Tibial artery (tissue), 4 donors: ENCODE measurements around the gene GLA.

ENCODE experiments used
- DNase-seq, 2 donors: peaks; one replicate each; pipeline ENCODE4 v3.0.0-alpha.2; 2019
- H3K27ac ChIP-seq, 2 donors: fragments of 200-600 bp; sonication (generic) in 1 of 2; 1 replicate in 1 of 2; 2 replicates in 1 of 2; pipeline ENCODE4 v1.5.1; 2018 to 2019; ENCODE audit warnings: mild to moderate bottlenecking in 1 of 2
- H3K27me3 ChIP-seq, 2 donors: fragments of 200-600 bp; sonication (generic) in 1 of 2; one replicate each; pipeline versions ENCODE4 v1.5.1 to v1.6.0; 2016 to 2019
- H3K36me3 ChIP-seq, 3 donors: fragments of 200-600 bp; sonication (generic) in 2 of 3; one replicate each; pipeline ENCODE4 v1.5.1; 2016 to 2019; ENCODE audit warnings: mild to moderate bottlenecking in 2 of 3
- H3K4me1 ChIP-seq, 4 donors: fragments of 200-600 bp; sonication (generic) in 2 of 4; 1 replicate in 3 of 4; 2 replicates in 1 of 4; pipeline ENCODE4 v1.5.1; 2016 to 2019
- H3K4me3 ChIP-seq, 2 donors: fragments of 200-600 bp; sonication (generic) in 1 of 2; 1 replicate in 1 of 2; 2 replicates in 1 of 2; pipeline ENCODE4 v1.5.1; 2018 to 2019; ENCODE audit warnings: mild to moderate bottlenecking in 2 of 2
- H3K9me3 ChIP-seq, 3 donors: fragments of 200-600 bp; sonication (generic) in 1 of 3; one replicate each; pipeline ENCODE4 v1.5.1; 2016 to 2019
- intact Hi-C: fragments of 100-400 bp; cut with DNase I; formaldehyde crosslinking; loops from one replicate; pipeline ENCODE4 v1.15.0; 2023; ENCODE audit warnings: low total_unique reads
- TF ChIP-seq, protein P1 (sequence below), 2 experiments: fragments of 200-600 bp in 1 of 2; fragments of 450-650 bp in 1 of 2; IDR thresholded peaks; one replicate each; pipeline ENCODE4 v1.5.1; 2017 to 2019; ENCODE audit warnings: antibody characterized with exemption in 2 of 2, mild to moderate bottlenecking in 1 of 2, moderate library complexity in 1 of 2

Gene GLA

GRCh38 chrX:101390664-101391525 is 16.8 kb downstream of the GLA start, which contains the start of gene RPL36A:
Gene RPL36A (plus strand): TSS chrX:101391011. CDS start chrX:101391044, 33 bp downstream.
- Histone ChIP-seq H3K27ac (peak within 1 kb of the TSS; percentile 72 to 79), H3K36me3 (no peaks in the 10 kb centered on the region), H3K4me3 (peak within 1 kb of the TSS; percentile 53 to 56), H3K27me3 (no peaks in the 10 kb centered on the region), H3K4me1 (peaks cover 0 to 5% (median 0%) of the 10 kb centered on the region in 4 donors), H3K9me3 (no peaks in the 10 kb centered on the region)
- DNase-seq: peak; percentile 87 to 89
- intact Hi-C loops: no loop called here
- TF ChIP-seq, protein P1, sequence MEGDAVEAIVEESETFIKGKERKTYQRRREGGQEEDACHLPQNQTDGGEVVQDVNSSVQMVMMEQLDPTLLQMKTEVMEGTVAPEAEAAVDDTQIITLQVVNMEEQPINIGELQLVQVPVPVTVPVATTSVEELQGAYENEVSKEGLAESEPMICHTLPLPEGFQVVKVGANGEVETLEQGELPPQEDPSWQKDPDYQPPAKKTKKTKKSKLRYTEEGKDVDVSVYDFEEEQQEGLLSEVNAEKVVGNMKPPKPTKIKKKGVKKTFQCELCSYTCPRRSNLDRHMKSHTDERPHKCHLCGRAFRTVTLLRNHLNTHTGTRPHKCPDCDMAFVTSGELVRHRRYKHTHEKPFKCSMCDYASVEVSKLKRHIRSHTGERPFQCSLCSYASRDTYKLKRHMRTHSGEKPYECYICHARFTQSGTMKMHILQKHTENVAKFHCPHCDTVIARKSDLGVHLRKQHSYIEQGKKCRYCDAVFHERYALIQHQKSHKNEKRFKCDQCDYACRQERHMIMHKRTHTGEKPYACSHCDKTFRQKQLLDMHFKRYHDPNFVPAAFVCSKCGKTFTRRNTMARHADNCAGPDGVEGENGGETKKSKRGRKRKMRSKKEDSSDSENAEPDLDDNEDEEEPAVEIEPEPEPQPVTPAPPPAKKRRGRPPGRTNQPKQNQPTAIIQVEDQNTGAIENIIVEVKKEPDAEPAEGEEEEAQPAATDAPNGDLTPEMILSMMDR (IDR thresholded peaks at IDR 0.05): peak; percentile 48 to 70

DNA sequence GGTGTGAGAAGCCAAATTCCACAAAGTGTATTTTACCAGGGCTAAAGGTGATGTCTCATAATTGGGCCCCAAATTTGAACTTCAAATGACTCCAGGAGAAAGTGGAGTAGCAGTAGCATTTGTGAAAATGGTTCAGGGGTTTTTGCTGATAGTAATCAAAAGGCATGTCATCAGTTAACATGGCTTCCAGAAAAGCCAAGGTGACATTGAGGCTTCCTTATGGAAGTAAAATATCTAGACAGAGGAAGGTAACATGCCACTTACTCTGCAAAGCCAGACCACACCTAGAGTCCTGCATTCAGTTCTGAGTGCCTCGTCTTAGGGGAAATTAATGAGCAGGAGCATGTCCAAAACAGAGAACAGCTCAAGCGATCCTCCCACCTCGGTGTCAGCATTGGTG is 19.1 kb downstream of the GLA start:
- peaks cover 0 to 5% (median 0%) of the 10 kb centered on the region in 4 donors for H3K4me1 ChIP-seq
- H3K27me3 ChIP-seq: no peaks in the 10 kb centered on the region
- H3K36me3 ChIP-seq: no peaks in the 10 kb centered on the region
- H3K27ac ChIP-seq: no peak overlapping the region
- no peak for DNase-seq
- intact Hi-C loops: no loop called here
- TF ChIP-seq, protein P1 (IDR thresholded peaks at IDR 0.05): no peak
- H3K4me3 ChIP-seq: no peak overlapping the region
- no peaks in the 10 kb centered on the region for H3K9me3 ChIP-seq

GRCh38 chrX:101386542-101386885 is 21.2 kb downstream of the GLA start:
- H3K27me3 ChIP-seq: no peaks in the 10 kb centered on the region
- H3K4me3 ChIP-seq: no peak overlapping the region
- H3K27ac ChIP-seq: no peak overlapping the region
- H3K9me3 ChIP-seq: no peaks in the 10 kb centered on the region
- H3K4me1 ChIP-seq: peaks cover 0 to 1% (median 0%) of the 10 kb centered on the region in 4 donors
- intact Hi-C loops: no loop called here
- TF ChIP-seq, protein P1 (IDR thresholded peaks at IDR 0.05): no peak
- no peaks in the 10 kb centered on the region for H3K36me3 ChIP-seq
- no peak for DNase-seq

GRCh38 chrX:101385795-101386541 is 21.8 kb downstream of the GLA start, which contains the start of gene BTK:
Gene BTK (minus strand): TSS chrX:101386191. CDS start chrX:101375284, 10,907 bp downstream.
- Histone ChIP-seq H3K4me3 (no peak within 1 kb of the TSS), H3K27ac (no peak within 1 kb of the TSS), H3K36me3 (no peaks in the 10 kb centered on the region), H3K27me3 (no peaks in the 10 kb centered on the region), H3K4me1 (no peaks in the 10 kb centered on the region), H3K9me3 (no peaks in the 10 kb centered on the region)
- TF ChIP-seq, protein P1 (IDR thresholded peaks at IDR 0.05): no peak
- intact Hi-C loops: no loop called here
- no peak for DNase-seq

- Histone ChIP-seq H3K27ac (no peak overlapping the region), H3K36me3 (no peaks in the 10 kb centered on the region), H3K4me1 (no peaks in the 10 kb centered on the region), H3K4me3 (no peak overlapping the region), H3K9me3 (no peaks in the 10 kb centered on the region), H3K27me3 (no peaks in the 10 kb centered on the region)
- intact Hi-C loops: no loop called here
- TF ChIP-seq, protein P1 (IDR thresholded peaks at IDR 0.05): no peak
- DNase-seq: no peak
These were observed 22.6 kb downstream of the GLA start for GRCh38 chrX:101385026-101385684.
